Trophoblast cell (in vitro differentiated cells and primary cell): ENCODE measurements around the gene RHCG. TPM values are rescaled to one million over a fixed set of nuclear protein-coding genes. Genes with fewer than 3 reads are reported as not detected.
A peak's percentile ranks its signal among the peaks of the same experiment; 100 is the strongest.

Experiments used
- DNase-seq, 2 donors: peaks; one replicate each; pipeline ENCODE4 v3.0.0-alpha.2; 2016
- H2AFZ ChIP-seq: 2 replicates; pipeline ENCODE4 v1.6.1; 2013; ENCODE audit warnings: low read length, moderate library complexity, mild to moderate bottlenecking; ENCODE audit not compliant: insufficient read depth, poor library complexity
- H2AK5ac ChIP-seq: 2 replicates; pipeline ENCODE4 v1.6.1; 2013; ENCODE audit warnings: mild to moderate bottlenecking, low read length
- H2BK120ac ChIP-seq: 2 replicates; pipeline ENCODE4 v1.6.1; 2013; ENCODE audit warnings: low read length, mild to moderate bottlenecking, moderate library complexity; ENCODE audit not compliant: insufficient read depth, poor library complexity
- H2BK12ac ChIP-seq: 2 replicates; pipeline ENCODE4 v1.6.1; 2013; ENCODE audit warnings: mild to moderate bottlenecking, low read length, moderate library complexity
- H2BK5ac ChIP-seq: 2 replicates; pipeline ENCODE4 v1.6.1; 2013; ENCODE audit warnings: low read length, low read depth, moderate library complexity, mild to moderate bottlenecking; ENCODE audit not compliant: poor library complexity
- H3K14ac ChIP-seq: 2 replicates; pipeline ENCODE4 v1.6.1; 2013; ENCODE audit warnings: mild to moderate bottlenecking, low read length
- H3K18ac ChIP-seq: 2 replicates; pipeline ENCODE4 v1.6.1; 2013; ENCODE audit warnings: mild to moderate bottlenecking, low read length
- H3K23ac ChIP-seq: 2 replicates; pipeline ENCODE4 v1.6.1; 2013; ENCODE audit warnings: low read length
- H3K27ac ChIP-seq: 2 replicates; pipeline ENCODE4 v1.5.1; 2013; ENCODE audit warnings: low read depth, mild to moderate bottlenecking, inconsistent platforms, low read length, moderate library complexity
- H3K27me3 ChIP-seq: 2 replicates; pipeline ENCODE4 v1.6.1; 2013; ENCODE audit warnings: inconsistent platforms, mild to moderate bottlenecking, low read length, moderate library complexity; ENCODE audit not compliant: insufficient read depth
- H3K36me3 ChIP-seq, 2 experiments: 1 replicate in 1 of 2; 2 replicates in 1 of 2; pipeline ENCODE4 v1.6.1; 2013; ENCODE audit warnings: low read length in 2 of 2, mild to moderate bottlenecking in 2 of 2, moderate library complexity in 1 of 2; ENCODE audit not compliant: insufficient read depth in 2 of 2, control insufficient read depth in 1 of 2
- H3K4ac ChIP-seq: 2 replicates; pipeline ENCODE4 v1.6.1; 2013; ENCODE audit warnings: low read depth, mild to moderate bottlenecking, low read length, moderate library complexity
- H3K4me1 ChIP-seq, 2 experiments: 1 replicate in 1 of 2; 2 replicates in 1 of 2; pipeline ENCODE4 v1.6.1; 2013; ENCODE audit warnings: low read length in 2 of 2, mild to moderate bottlenecking in 2 of 2, moderate library complexity in 1 of 2; ENCODE audit not compliant: insufficient read depth in 2 of 2, control insufficient read depth in 1 of 2
- H3K4me2 ChIP-seq: 2 replicates; pipeline ENCODE4 v1.6.1; 2013; ENCODE audit warnings: inconsistent platforms, mild to moderate bottlenecking, low read length, moderate library complexity
- H3K4me3 ChIP-seq: 2 replicates; pipeline ENCODE4 v1.5.1; 2013; ENCODE audit warnings: mild to moderate bottlenecking, low read depth, low read length, inconsistent platforms
- H3K79me1 ChIP-seq: one replicate; pipeline ENCODE4 v1.6.1; 2013; ENCODE audit warnings: low read length
- H3K79me2 ChIP-seq: 2 replicates; pipeline ENCODE4 v1.6.1; 2013; ENCODE audit warnings: low read length, mild to moderate bottlenecking; ENCODE audit not compliant: control insufficient read depth, insufficient read depth, poor library complexity
- H3K9ac ChIP-seq: 2 replicates; pipeline ENCODE4 v1.6.1; 2013; ENCODE audit warnings: mild to moderate bottlenecking, low read length
- H3K9me3 ChIP-seq: 2 replicates; pipeline ENCODE4 v1.6.1; 2013; ENCODE audit warnings: low read depth, mild to moderate bottlenecking, control low read depth, inconsistent platforms, low read length; ENCODE audit not compliant: insufficient read depth
- H4K12ac ChIP-seq: 2 replicates; pipeline ENCODE4 v1.6.1; 2013; ENCODE audit warnings: low read depth, mild to moderate bottlenecking, low read length, moderate library complexity
- H4K8ac ChIP-seq: 2 replicates; pipeline ENCODE4 v1.6.1; 2013; ENCODE audit warnings: low read depth, mild to moderate bottlenecking, low read length, moderate library complexity
- H4K91ac ChIP-seq: one replicate; pipeline ENCODE4 v1.6.1; 2013; ENCODE audit warnings: low read depth, mild to moderate bottlenecking, low read length, moderate library complexity
- WGBS: extraction: QIAGEN DNeasy Blood & Tissue Kit; methylation state at CpG from one replicate; pipeline ENCODE4 v1.1.7; 2013; ENCODE audit warnings: missing lambda C conversion rate; ENCODE audit not compliant: insufficient read length, insufficient coverage; ENCODE audit errors: extremely low coverage; 5-methylcytosine and 5-hydroxymethylcytosine counted together
- polyA plus RNA-seq: library from polyadenylated mRNA; stranded (reverse); fragments of 200-250 nt; gene quantifications from 2 replicates; pipeline ENCODE4 v1.2.3, GENCODE V29; 2013

Gene RHCG
- polyA plus RNA-seq: not detected in 2 replicates

DNA sequence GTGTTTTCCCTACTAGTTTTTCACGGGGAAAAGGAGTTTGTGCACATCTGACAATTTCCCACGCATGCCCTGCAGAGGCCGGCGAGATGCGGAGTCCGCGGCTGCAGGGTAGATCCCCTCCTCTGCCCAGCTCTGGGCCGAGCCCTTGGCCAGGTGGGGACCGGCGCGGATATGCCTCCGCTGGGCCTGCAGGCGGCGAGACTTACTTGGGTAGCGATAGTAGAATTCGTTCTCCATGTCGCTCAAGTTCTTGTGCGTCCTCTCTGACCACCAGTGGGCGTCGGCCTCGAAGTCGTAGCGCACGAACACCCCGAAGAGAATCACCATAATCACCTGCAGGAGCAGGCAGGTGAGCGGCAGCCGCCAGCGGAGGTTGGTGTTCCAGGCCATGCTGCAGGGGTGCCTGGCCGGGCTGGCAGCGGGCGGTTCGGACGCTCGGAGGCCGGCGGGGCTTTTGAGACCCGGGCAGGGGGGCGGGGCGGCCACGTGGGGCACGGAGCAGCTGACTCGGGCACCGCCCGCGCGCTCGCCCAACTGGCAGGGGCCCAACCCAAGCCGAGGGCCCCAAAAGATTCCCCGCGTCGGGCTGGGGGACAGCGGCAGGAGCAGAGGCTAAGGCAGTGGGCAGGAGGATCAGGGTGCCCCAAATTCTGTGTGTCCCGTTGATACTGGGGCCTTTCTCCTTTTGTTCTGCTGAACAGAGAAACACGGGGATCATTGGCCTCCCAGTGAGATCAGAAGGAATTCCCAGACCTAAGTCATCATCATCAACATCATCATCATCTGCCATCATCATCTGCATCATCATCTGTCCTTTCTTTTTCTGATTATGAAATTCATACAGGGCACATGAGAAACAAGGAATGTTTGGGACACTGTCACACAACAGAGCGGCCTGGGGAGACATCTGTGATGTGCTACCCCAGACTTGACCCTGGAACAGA lies at the start of gene RHCG:
RHCG (minus strand) TSS at position 429 of the 944 bp plus-strand sequence; CDS start at position 390, 39 bp downstream.
- no peak within 1 kb of the TSS for H2BK12ac ChIP-seq
- H4K91ac ChIP-seq: no peak within 1 kb of the TSS
- H2AFZ ChIP-seq: peak within 1 kb of the TSS; percentile 66
- H3K4me1 ChIP-seq: peaks cover 4% of the 10 kb centered on the region in 2 experiments
- no peak within 1 kb of the TSS for H4K8ac ChIP-seq
- H3K79me1 ChIP-seq: no peaks in the 10 kb centered on the region
- no peak within 1 kb of the TSS for H3K4me3 ChIP-seq
- no peak within 1 kb of the TSS for H2BK5ac ChIP-seq
- no peak within 1 kb of the TSS for H3K27ac ChIP-seq
- no peak within 1 kb of the TSS for H3K18ac ChIP-seq
- WGBS: no CpG with 5 or more reads among the region's 55 CpGs
- H2BK120ac ChIP-seq: no peak within 1 kb of the TSS
- H2AK5ac ChIP-seq: no peak within 1 kb of the TSS
- peak within 1 kb of the TSS; percentile 63 for H3K4me2 ChIP-seq
- no peaks in the 10 kb centered on the region for H3K79me2 ChIP-seq
- no peak within 1 kb of the TSS for H3K4ac ChIP-seq
- H3K9ac ChIP-seq: no peak within 1 kb of the TSS
- no peak within 1 kb of the TSS for H3K14ac ChIP-seq
- no peak within 1 kb of the TSS for H4K12ac ChIP-seq
- peaks cover 16% of the 10 kb centered on the region for H3K27me3 ChIP-seq
- H3K36me3 ChIP-seq: no peaks in the 10 kb centered on the region
- DNase-seq: peak; percentile 44 to 62
- H3K9me3 ChIP-seq: no peaks in the 10 kb centered on the region
- H3K23ac ChIP-seq: no peak within 1 kb of the TSS

DNA sequence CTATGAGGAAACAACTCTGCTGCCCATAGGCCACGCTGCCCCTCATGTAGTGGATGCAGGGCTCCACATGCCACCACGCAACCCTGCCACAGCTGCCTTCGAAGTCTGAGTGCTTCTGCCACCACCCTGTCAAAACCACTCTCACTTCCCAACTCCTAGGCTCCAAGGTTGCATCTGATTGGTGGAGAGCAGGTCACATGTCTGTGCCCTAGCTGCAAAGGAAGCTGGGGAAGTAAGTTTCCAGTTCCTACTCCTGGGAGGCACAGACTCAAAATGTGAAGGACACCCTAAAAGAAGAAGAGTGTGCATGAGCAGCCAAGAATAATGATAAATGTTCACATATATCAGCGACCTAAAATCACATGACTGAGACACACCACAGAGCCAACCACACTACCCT lies 47.0 kb upstream of the RHCG start:
- no CpG with 5 or more reads among the region's 4 CpGs for WGBS
- Histone ChIP-seq H3K14ac (no peak overlapping the region), H3K9me3 (peaks cover 5% of the 10 kb centered on the region), H3K27ac (no peak overlapping the region), H3K23ac (no peak overlapping the region), H3K79me1 (no peaks in the 10 kb centered on the region), H3K4me3 (no peak overlapping the region), H3K4me1 (no peaks in the 10 kb centered on the region), H3K27me3 (no peaks in the 10 kb centered on the region), H4K12ac (no peak overlapping the region), H2AK5ac (no peak overlapping the region), H3K79me2 (no peaks in the 10 kb centered on the region), H3K18ac (no peak overlapping the region), H3K4me2 (no peak overlapping the region), H3K4ac (no peak overlapping the region), H4K91ac (no peak overlapping the region), H2BK12ac (no peak overlapping the region), H2AFZ (no peak overlapping the region), H3K9ac (no peak overlapping the region), H3K36me3 (no peaks in the 10 kb centered on the region), H4K8ac (no peak overlapping the region), H2BK5ac (no peak overlapping the region), H2BK120ac (no peak overlapping the region)
- DNase-seq: no peak

DNA sequence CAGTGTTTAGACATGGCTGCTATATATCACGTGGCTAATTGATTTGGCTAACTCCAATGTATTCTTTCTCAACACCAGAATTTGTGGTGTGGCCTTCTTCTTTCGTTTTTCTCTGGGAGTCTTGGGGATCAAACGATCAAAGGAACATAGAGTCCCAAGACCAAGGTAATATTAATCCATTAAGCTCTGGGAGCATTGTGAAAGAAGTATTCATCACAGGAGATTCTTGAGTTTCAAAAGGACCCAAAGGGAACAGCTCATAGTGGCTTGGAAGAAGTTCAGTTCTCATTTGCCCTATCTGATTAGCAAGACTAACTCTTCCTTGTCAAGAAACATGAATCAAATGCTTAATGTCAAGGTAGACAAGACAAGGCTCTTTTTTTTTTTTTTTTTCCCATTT lies 46.0 kb upstream of the RHCG start:
- H3K4me3 ChIP-seq: no peak overlapping the region
- H3K18ac ChIP-seq: no peak overlapping the region
- no peaks in the 10 kb centered on the region for H3K79me2 ChIP-seq
- H3K36me3 ChIP-seq: no peaks in the 10 kb centered on the region
- no peaks in the 10 kb centered on the region for H3K4me1 ChIP-seq
- H3K9me3 ChIP-seq: peaks cover 8% of the 10 kb centered on the region
- H3K14ac ChIP-seq: no peak overlapping the region
- no peak overlapping the region for H2BK120ac ChIP-seq
- no CpG with 5 or more reads among the region's 3 CpGs for WGBS
- H3K79me1 ChIP-seq: no peaks in the 10 kb centered on the region
- no peak overlapping the region for H3K23ac ChIP-seq
- no peak overlapping the region for H4K8ac ChIP-seq
- H4K91ac ChIP-seq: no peak overlapping the region
- H3K4me2 ChIP-seq: no peak overlapping the region
- no peak overlapping the region for H2AK5ac ChIP-seq
- H3K27me3 ChIP-seq: no peaks in the 10 kb centered on the region
- H3K4ac ChIP-seq: no peak overlapping the region
- no peak overlapping the region for H2BK12ac ChIP-seq
- H2BK5ac ChIP-seq: no peak overlapping the region
- DNase-seq: no peak
- H2AFZ ChIP-seq: no peak overlapping the region
- H4K12ac ChIP-seq: no peak overlapping the region
- H3K27ac ChIP-seq: no peak overlapping the region
- H3K9ac ChIP-seq: no peak overlapping the region

DNA sequence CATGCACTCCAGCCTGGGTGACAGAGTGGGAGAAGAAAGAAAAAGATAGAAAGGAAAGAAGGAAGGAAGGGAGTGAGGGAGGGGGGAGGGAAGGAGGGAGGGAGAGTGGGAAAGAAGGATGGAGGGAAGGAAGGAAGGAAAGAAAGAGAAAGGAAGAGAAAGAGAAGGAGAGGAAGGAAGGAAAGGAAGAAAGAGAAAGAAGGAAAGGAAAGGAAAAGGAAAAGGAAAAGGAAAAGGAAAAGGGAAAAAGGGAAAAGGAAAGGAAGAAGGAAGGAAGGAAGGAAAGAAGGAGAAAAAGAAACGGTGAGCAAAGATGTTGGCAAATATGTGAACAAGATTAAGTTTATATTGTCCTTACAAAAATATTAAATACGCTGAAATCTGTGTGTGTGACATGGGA lies 42.6 kb upstream of the RHCG start:
- H4K91ac ChIP-seq: no peak overlapping the region
- H2BK120ac ChIP-seq: no peak overlapping the region
- H2BK12ac ChIP-seq: no peak overlapping the region
- H3K36me3 ChIP-seq: no peaks in the 10 kb centered on the region
- H3K4me3 ChIP-seq: no peak overlapping the region
- H3K79me2 ChIP-seq: no peaks in the 10 kb centered on the region
- H2BK5ac ChIP-seq: no peak overlapping the region
- no peak overlapping the region for H3K14ac ChIP-seq
- no peak overlapping the region for H2AFZ ChIP-seq
- no peaks in the 10 kb centered on the region for H3K4me1 ChIP-seq
- no peak overlapping the region for H3K4ac ChIP-seq
- H4K8ac ChIP-seq: no peak overlapping the region
- H3K27ac ChIP-seq: no peak overlapping the region
- H3K9me3 ChIP-seq: peaks cover 8% of the 10 kb centered on the region
- no peak for DNase-seq
- H3K18ac ChIP-seq: no peak overlapping the region
- no CpG with 5 or more reads among the region's 2 CpGs for WGBS
- H3K9ac ChIP-seq: no peak overlapping the region
- H4K12ac ChIP-seq: no peak overlapping the region
- no peaks in the 10 kb centered on the region for H3K27me3 ChIP-seq
- H3K23ac ChIP-seq: no peak overlapping the region
- H2AK5ac ChIP-seq: no peak overlapping the region
- no peak overlapping the region for H3K4me2 ChIP-seq
- no peaks in the 10 kb centered on the region for H3K79me1 ChIP-seq
